Endothelial cell of umbilical vein (primary cell): ENCODE results near the gene EEF1AKMT4. TPM values are rescaled to one million over a fixed set of nuclear protein-coding genes. Genes with fewer than 3 reads are reported as not detected.
A peak's percentile ranks its signal among the peaks of the same experiment; 100 is the strongest.

Experiments used
- BruUV-seq: library from RNA; stranded (reverse); fragments of 400-500 nt; replicated peaks from 2 replicates; lab custom pipeline; 2021; lab: Mats Ljungman, UMichigan
- CTCF ChIA-PET: fragments of 300-600, 350-600 bp; sonication (Branson Sonifier 250); formaldehyde crosslinking; loops from one replicate; lab custom pipeline; 2021; ENCODE audit warnings: antibody characterized with exemption, inconsistent platforms; lab: Charles Lee
- POLR2A ChIA-PET: fragments of 300-600, 350-600 bp; sonication (Branson Sonifier 250); formaldehyde crosslinking; loops from one replicate; lab custom pipeline; 2021; ENCODE audit warnings: antibody characterized with exemption, inconsistent platforms; lab: Charles Lee
- DNase-seq: peaks from one replicate; pipeline ENCODE4 v3.0.0-alpha.2; 2011; ENCODE audit warnings: low read depth, low spot score
- FAIRE-seq: peaks from 2 replicates; lab custom pipeline; 2011; peaks lifted over from hg19 to GRCh38; lab: Jason Lieb, UNC
- H2AFZ ChIP-seq: 2 replicates; pipeline ENCODE4 v1.6.0; 2012; ENCODE audit warnings: low read depth, low read length, control low read depth, inconsistent platforms
- H3K27ac ChIP-seq: 2 replicates; pipeline ENCODE4 v1.5.1; 2011; ENCODE audit warnings: low read depth, mild to moderate bottlenecking, control low read depth, low read length, moderate library complexity; ENCODE audit not compliant: insufficient read depth
- H3K27me3 ChIP-seq, 2 experiments: 2 replicates each; pipeline versions ENCODE4 v1.6.0 to v1.6.1; 2011; ENCODE audit warnings: low read length in 2 of 2, mixed read lengths in 1 of 2; ENCODE audit not compliant: control insufficient read depth in 2 of 2, insufficient read depth in 2 of 2
- H3K36me3 ChIP-seq, 2 experiments: 2 replicates in 1 of 2; 3 replicates in 1 of 2; pipeline ENCODE4 v1.5.1; 2011; ENCODE audit warnings: low read length in 2 of 2, mild to moderate bottlenecking in 1 of 2, moderate library complexity in 1 of 2; ENCODE audit not compliant: control insufficient read depth in 2 of 2, insufficient read depth in 2 of 2; ENCODE audit errors: extremely low read depth in 1 of 2
- H3K4me1 ChIP-seq: 3 replicates; pipeline ENCODE4 v1.5.1; 2011; ENCODE audit warnings: mild to moderate bottlenecking, low read length; ENCODE audit not compliant: control insufficient read depth, insufficient read depth; ENCODE audit errors: extremely low read depth
- H3K4me2 ChIP-seq: 2 replicates; pipeline ENCODE4 v1.6.1; 2011; ENCODE audit warnings: low read length, control low read depth, mixed read lengths; ENCODE audit not compliant: insufficient read depth
- H3K4me3 ChIP-seq, 3 experiments: fragments of 200-600 bp in 1 of 3; sonication (generic), shearing (Covaris generic) in 1 of 3; replicated peaks in 1 of 3; 2 replicates each; pipeline ENCODE4 v1.5.1; 2011 to 2016; ENCODE audit warnings: control low read depth in 3 of 3, low read length in 3 of 3, mild to moderate bottlenecking in 2 of 3, inconsistent platforms in 1 of 3, low read depth in 1 of 3, moderate library complexity in 1 of 3; ENCODE audit not compliant: insufficient read depth in 1 of 3
- H3K79me2 ChIP-seq: 2 replicates; pipeline ENCODE4 v1.6.0; 2012; ENCODE audit warnings: low read length, inconsistent platforms; ENCODE audit not compliant: control insufficient read depth, insufficient read depth
- H3K9ac ChIP-seq: replicated peaks from 2 replicates; pipeline ENCODE3; 2011; ENCODE audit warnings: low read length, control low read depth; ENCODE audit not compliant: insufficient read depth; ENCODE audit errors: extremely low read depth
- H3K9me1 ChIP-seq: replicated peaks from 3 replicates; pipeline ENCODE4 v1.6.0; 2011; ENCODE audit warnings: mild to moderate bottlenecking, low read length; ENCODE audit not compliant: control insufficient read depth, insufficient read depth; ENCODE audit errors: extremely low read depth
- H3K9me3 ChIP-seq: replicated peaks from 2 replicates; pipeline ENCODE4 v1.5.1; 2012; ENCODE audit warnings: low read length, inconsistent platforms; ENCODE audit not compliant: control insufficient read depth, insufficient read depth
- H4K20me1 ChIP-seq: replicated peaks from 2 replicates; pipeline ENCODE3; 2011; ENCODE audit warnings: mild to moderate bottlenecking, low read length; ENCODE audit not compliant: control insufficient read depth, insufficient read depth; ENCODE audit errors: extremely low read depth
- FOS ChIP-seq: IDR thresholded peaks from 2 replicates; pipeline ENCODE4 v1.6.1; 2011; ENCODE audit warnings: mild to moderate bottlenecking, low read length, moderate library complexity, borderline replicate concordance; ENCODE audit not compliant: insufficient read depth
- MYC ChIP-seq: IDR thresholded peaks from one replicate; pipeline ENCODE4 v1.6.1; 2011; ENCODE audit warnings: mild to moderate bottlenecking, low read depth, low read length
- POLR2A ChIP-seq: IDR thresholded peaks from 2 replicates; pipeline ENCODE4 v1.6.1; 2012; ENCODE audit warnings: low read depth, mild to moderate bottlenecking, control low read depth, low read length
- POLR2AphosphoS5 ChIP-seq: IDR thresholded peaks from 2 replicates; pipeline ENCODE4 v1.6.1; 2012; ENCODE audit warnings: low read depth, mild to moderate bottlenecking, control low read depth, low read length, moderate library complexity; ENCODE audit not compliant: insufficient read depth
- dilution Hi-C: fragments of 300-500 bp; cut with MboI; formaldehyde crosslinking; loops from one replicate; pipeline ENCODE4 v1.15.0; 2019; ENCODE audit warnings: low sequenced_read_pairs; ENCODE audit not compliant: extremely low pct_ligation_motif_present
- intact Hi-C: fragments of 100-400 bp; cut with micrococcal nuclease; formaldehyde crosslinking; loops from one replicate; pipeline ENCODE4 v1.10.0; 2022
- polyA plus RNA-seq, 4 experiments: library from polyadenylated mRNA; depleted of rRNA in 3 of 4; stranded (reverse) in 3 of 4; unstranded in 1 of 4; fragments of >200 nt; gene quantifications; 2 replicates each; pipeline versions ENCODE4 v1.2.1 to v1.2.3, GENCODE V29; 2011 to 2012; ENCODE audit warnings: missing spikeins in 1 of 4
- total RNA-seq: library from RNA; stranded (reverse); gene quantifications from 2 replicates; pipeline ENCODE4 v1.2.3, GENCODE V29; 2021
- TF ChIP-seq, protein P1 (sequence below): IDR thresholded peaks from 2 replicates; pipeline ENCODE4 v1.6.1; 2011; ENCODE audit not compliant: insufficient read depth, insufficient read length

EEF1AKMT4 gene
- total and polyA plus RNA-seq, 2 donors (not counting 3 experiments of a cell fraction or from before 2014, with no cell fraction given), result 3.4 to 8.0 TPM

DNA sequence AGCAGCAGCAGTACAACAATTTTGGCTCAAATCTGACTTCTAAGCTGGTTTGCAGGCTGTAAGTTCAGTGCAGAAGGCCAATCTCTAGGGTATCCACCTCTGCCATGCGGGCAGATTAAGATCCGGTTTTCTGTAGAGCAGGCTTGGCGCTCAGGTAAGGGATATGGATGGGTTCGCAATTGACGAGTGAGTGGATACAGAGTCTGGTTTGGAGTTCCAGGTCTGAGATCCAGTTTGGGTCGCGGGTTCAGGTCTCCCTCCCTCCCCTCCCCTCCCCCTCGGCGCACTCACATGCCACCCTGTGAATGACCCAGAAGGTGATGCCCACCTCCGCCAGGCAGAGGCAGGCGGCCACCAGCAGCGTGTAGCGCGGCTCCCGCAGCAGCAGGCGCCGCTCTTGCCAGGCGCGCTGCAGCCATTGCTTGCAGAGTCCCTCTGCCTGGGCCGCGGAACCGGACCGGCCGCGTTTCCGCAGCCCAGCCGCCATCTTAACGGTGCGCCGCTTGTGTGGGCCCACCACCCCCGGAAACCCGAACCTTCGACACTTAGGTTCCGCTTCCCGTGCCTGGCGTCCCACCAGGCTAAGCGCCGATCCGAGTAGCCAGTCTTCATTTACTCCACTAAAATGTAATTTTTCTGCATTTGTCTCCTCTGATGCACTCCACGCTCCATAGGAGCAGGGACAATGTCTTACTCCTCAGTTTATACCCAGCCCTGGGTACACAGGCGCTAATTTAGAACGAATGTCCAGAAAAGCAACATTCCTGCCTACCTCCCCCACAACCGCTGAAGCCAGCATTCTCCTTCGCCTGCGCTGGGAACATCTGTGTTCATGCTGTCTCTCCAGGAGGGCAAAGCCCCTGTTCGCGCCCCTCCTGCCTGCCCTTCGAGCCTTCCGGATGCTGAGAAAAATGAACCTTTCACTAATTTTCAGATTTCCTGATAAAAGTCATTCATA lies 739 bp upstream of the EEF1AKMT4 start, which contains the start of gene ALG3:
Gene ALG3 (minus strand): TSS at position 509 of the 958 bp plus-strand sequence. CDS start 22 bp downstream, at position 487.
- peak within 1 kb of the TSS; percentile 89 for H3K27ac ChIP-seq
- CTCF ChIA-PET, result interaction anchor here (1.2 to 1.4 kb wide), 5 partner anchors 18 to 359 kb away, joined by 3 to 21 read pairs (median 6); partner anchors contain the start of gene ABCF3
- H3K4me3 ChIP-seq, result peak within 1 kb of the TSS; percentile 15 to 100 (median 76)
- dilution Hi-C loops, result no loop called here
- peak within 1 kb of the TSS; percentile 90 for H3K9ac ChIP-seq
- no peaks in the 10 kb centered on the region for H3K9me3 ChIP-seq
- TF ChIP-seq FOS (no peak), POLR2AphosphoS5 (peak; percentile 93), MYC (peak; percentile 46), POLR2A (peak; percentile 92)
- TF ChIP-seq, protein P1, sequence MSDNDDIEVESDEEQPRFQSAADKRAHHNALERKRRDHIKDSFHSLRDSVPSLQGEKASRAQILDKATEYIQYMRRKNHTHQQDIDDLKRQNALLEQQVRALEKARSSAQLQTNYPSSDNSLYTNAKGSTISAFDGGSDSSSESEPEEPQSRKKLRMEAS, result peak; percentile 37
- BruUV-seq, result no TSS peak
- peaks cover 0 to 10% of the 10 kb centered on the region in 2 experiments for H3K36me3 ChIP-seq
- peak within 1 kb of the TSS; percentile 99 for H2AFZ ChIP-seq
- DNase-seq, result peak; percentile 83
- intact Hi-C loops, result loop anchor here (1.0 to 5.0 kb wide), 2 partner anchors 51 to 206 kb away; partner anchors contain the start of gene PSMD2
- peaks cover 7% of the 10 kb centered on the region for H3K4me1 ChIP-seq
- H3K9me1 ChIP-seq, result no peaks in the 10 kb centered on the region
- POLR2A ChIA-PET, result no interaction called here
- FAIRE-seq, result peak; percentile 42
- no peaks in the 10 kb centered on the region for H3K27me3 ChIP-seq
- H3K4me2 ChIP-seq, result peak within 1 kb of the TSS; percentile 97
- H4K20me1 ChIP-seq, result no peaks in the 10 kb centered on the region
- H3K79me2 ChIP-seq, result peaks cover 4% of the 10 kb centered on the region
